Measurements from ENCODE around the gene GNL2. TPM values are rescaled to one million over a fixed set of nuclear protein-coding genes. Genes with fewer than 3 reads are reported as not detected.

Gene GNL2
- total RNA-seq, 1 experiment from 2014 or later, result 106 TPM

GRCh38 chr1:37564892-37565291, 30.8 kb downstream of the GNL2 start:
- Histone ChIP-seq H2AFZ (ENCODE audit: low read length) (no peak overlapping the region), H3K23ac (ENCODE audit: insufficient read length, low read depth, low read length) (no peak overlapping the region), H3K4me1 (ENCODE audit: insufficient read depth, low read length) (no peaks in the 10 kb centered on the region), H4K5ac (ENCODE audit: insufficient read length, low read depth, low read length) (no peak overlapping the region), H2BK12ac (ENCODE audit: insufficient read length, low read depth, low read length) (no peak overlapping the region), H3K56ac (ENCODE audit: insufficient read length, low read depth, low read length) (no peak overlapping the region), H3K79me2 (ENCODE audit: insufficient read depth, low read length) (no peaks in the 10 kb centered on the region), H3K27ac (ENCODE audit: insufficient read length, low read depth, low read length) (no peak overlapping the region), H3K23me2 (ENCODE audit: insufficient read length, low read depth, low read length, poor library complexity, severe bottlenecking) (no peaks in the 10 kb centered on the region), H3K4me2 (ENCODE audit: insufficient read depth, insufficient read length, low read length) (no peak overlapping the region), H3K9me3 (ENCODE audit: control insufficient read depth, low read depth, low read length) (no peaks in the 10 kb centered on the region), H3K14ac (ENCODE audit: insufficient read depth, low read length) (no peak overlapping the region), H2BK20ac (ENCODE audit: low read depth, low read length, poor library complexity, severe bottlenecking) (no peak overlapping the region), H4K91ac (ENCODE audit: insufficient read length, low read depth, low read length) (no peak overlapping the region), H2BK5ac (ENCODE audit: insufficient read length, low read length) (no peak overlapping the region), H3K27me3 (ENCODE audit: insufficient read depth, low read length) (no peaks in the 10 kb centered on the region), H4K8ac (replicated peaks; ENCODE audit: insufficient read length, low read depth, low read length) (no peak overlapping the region), H3T11ph (ENCODE audit: low read length) (no peak overlapping the region), H4K20me1 (ENCODE audit: control insufficient read depth, insufficient read depth, insufficient read length) (no peaks in the 10 kb centered on the region), H3K18ac (ENCODE audit: insufficient read length, low read depth, low read length) (no peak overlapping the region), H3K4ac (ENCODE audit: low read depth, low read length) (no peak overlapping the region), H3K79me1 (ENCODE audit: insufficient read depth, low read depth, low read length, poor library complexity, severe bottlenecking) (no peaks in the 10 kb centered on the region), H2AK5ac (ENCODE audit: insufficient read length, low read length) (no peak overlapping the region), H3K9ac (ENCODE audit: extremely low read depth, insufficient read length, low read length) (no peak overlapping the region), H2BK120ac (ENCODE audit: low read depth, low read length, poor library complexity, severe bottlenecking) (no peak overlapping the region), H2BK15ac (ENCODE audit: low read depth, low read length) (no peak overlapping the region)
- TF ChIP-seq CTCF (conservative IDR thresholded peaks at IDR 0.05), result no peak
- Mint-ChIP-seq H3K27ac (no peak overlapping the region), H3K4me3 (no peak overlapping the region), H3K27me3 (ENCODE audit: low read depth) (no peaks in the 10 kb centered on the region), H3K4me1 (no peaks in the 10 kb centered on the region), H3K9me3 (no peaks in the 10 kb centered on the region), H3K36me3 (ENCODE audit: insufficient read depth in 1 of 3, low read depth in 3 of 3) (peaks cover 28 to 66% (median 55%) of the 10 kb centered on the region in 3 experiments; a peak in 6 of 7 replicates)
- DNase-seq, result no peak

Measured in H9 (cell line).